H1 (cell line): Measurements from ENCODE around the gene DYRK1A. TPM values are rescaled to one million over a fixed set of nuclear protein-coding genes. Genes with fewer than 3 reads are reported as not detected.

Source experiments
- ASH2L ChIP-seq: fragments of 200-600, 300-600 bp; sonication (generic); IDR thresholded peaks from one replicate; pipeline ENCODE4 v1.7.1; 2017; ENCODE audit warnings: low read length
- HDAC6 ChIP-seq: IDR thresholded peaks from one replicate; pipeline ENCODE4 v1.7.1; 2012; ENCODE audit warnings: low read depth, mild to moderate bottlenecking, inconsistent platforms, low read length, moderate library complexity
- RAD21 ChIP-seq, 2 experiments: IDR thresholded peaks in 1 of 2; conservative IDR thresholded peaks in 1 of 2; 2 replicates each; pipeline ENCODE4 v1.6.1; 2011; ENCODE audit warnings: low read depth in 2 of 2, low read length in 2 of 2, improper control_type of control experiment in 1 of 2, inconsistent platforms in 1 of 2, mild to moderate bottlenecking in 1 of 2, moderate library complexity in 1 of 2
- RXRA ChIP-seq: IDR thresholded peaks from 2 replicates; pipeline ENCODE4 v1.6.1; 2011; ENCODE audit warnings: low read depth, mild to moderate bottlenecking, low read length, moderate library complexity; ENCODE audit not compliant: insufficient read depth
- YY1 ChIP-seq: IDR thresholded peaks from 2 replicates; pipeline ENCODE4 v1.6.1; 2011; ENCODE audit warnings: low read depth, mild to moderate bottlenecking, low read length
- polyA plus RNA-seq, 7 experiments: library from polyadenylated mRNA; depleted of rRNA in 3 of 7; stranded (reverse) in 5 of 7; unstranded in 2 of 7; fragments of >200 nt in 5 of 7; fragments of 200-250 nt in 2 of 7; gene quantifications; 1 replicate in 5 of 7; 2 replicates in 1 of 7; 4 replicates in 1 of 7; pipeline versions ENCODE4 v1.2.1 to v1.2.3, GENCODE V29; 2011 to 2013; ENCODE audit warnings: missing spikeins in 2 of 7, mixed read lengths in 2 of 7
- total RNA-seq: library from RNA; stranded (reverse); fragmentation: NEBNext Ultra II Directional; extraction: Animal tissue kit (Norgen Biotek cat#: 25700); gene quantifications from 2 replicates; pipeline ENCODE4 v1.2.1, GENCODE V29; 2021
- TF ChIP-seq, protein P1 (sequence below): IDR thresholded peaks from 2 replicates; pipeline ENCODE4 v1.6.1; 2012; ENCODE audit warnings: inconsistent platforms

DYRK1A gene
- total and polyA plus RNA-seq, 2 of the 8 experiments (the other 6 are each of a cell fraction or from before 2014, with no cell fraction given) = 61.1 to 62.2 TPM

DNA sequence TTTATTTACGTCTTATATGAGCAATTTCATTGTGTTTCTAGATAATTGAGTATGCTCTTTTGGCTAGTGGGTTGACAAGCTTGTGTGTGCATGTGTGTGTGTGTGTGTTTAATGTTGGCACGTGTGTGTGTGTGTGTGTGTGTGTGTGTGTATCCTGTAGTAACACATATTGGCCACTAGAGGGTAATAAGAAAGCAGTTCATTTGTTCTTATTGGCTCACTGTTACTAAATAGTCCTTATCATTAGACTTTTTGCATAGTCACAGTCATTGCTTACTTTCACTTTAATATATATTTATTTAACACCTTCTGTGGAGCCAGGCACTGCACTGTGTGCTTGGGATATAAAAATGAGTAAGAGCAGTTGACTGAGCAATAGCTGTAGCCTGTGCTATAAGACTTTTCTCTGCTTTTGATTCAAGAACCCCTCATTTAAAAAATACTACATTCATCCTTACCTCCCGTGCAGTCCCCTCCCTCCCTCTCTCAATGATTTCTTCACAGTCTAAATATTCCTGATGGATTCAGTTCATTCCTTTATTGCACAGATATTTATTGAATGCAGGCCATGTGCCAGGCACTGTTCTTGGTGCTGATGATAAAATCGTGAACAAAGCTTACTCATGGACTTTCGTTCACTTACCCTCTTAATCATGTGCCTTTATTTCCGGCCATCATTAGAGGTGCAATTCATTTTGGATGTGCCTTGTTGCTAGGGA lies 96.7 kb downstream of the DYRK1A start (continued):
- no peak for TF ChIP-seq HDAC6
- TF ChIP-seq YY1 = no peak
- no peak for TF ChIP-seq RXRA
- TF ChIP-seq ASH2L = no peak
- TF ChIP-seq, protein P1, sequence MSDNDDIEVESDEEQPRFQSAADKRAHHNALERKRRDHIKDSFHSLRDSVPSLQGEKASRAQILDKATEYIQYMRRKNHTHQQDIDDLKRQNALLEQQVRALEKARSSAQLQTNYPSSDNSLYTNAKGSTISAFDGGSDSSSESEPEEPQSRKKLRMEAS = peak; percentile 62
- TF ChIP-seq RAD21 (IDR thresholded peaks at IDR 0.05 in 1 of 2, conservative IDR thresholded peaks at IDR 0.05 in 1 of 2; ENCODE audit: low read depth in 2 of 2, low read length in 2 of 2) = peak; percentile 38 to 51
